Measurements from ENCODE around the gene ZFYVE9. TPM values are rescaled to one million over a fixed set of nuclear protein-coding genes. Genes with fewer than 3 reads are reported as not detected.
"Not testable (repeated sequence)": the region's sequence is repeated elsewhere in the genome, so short reads cannot be mapped to it uniquely, and the experiment has no call there.

The ZFYVE9 gene
- total RNA-seq, 1 donor from 2014 or later: 4.0 TPM

DNA sequence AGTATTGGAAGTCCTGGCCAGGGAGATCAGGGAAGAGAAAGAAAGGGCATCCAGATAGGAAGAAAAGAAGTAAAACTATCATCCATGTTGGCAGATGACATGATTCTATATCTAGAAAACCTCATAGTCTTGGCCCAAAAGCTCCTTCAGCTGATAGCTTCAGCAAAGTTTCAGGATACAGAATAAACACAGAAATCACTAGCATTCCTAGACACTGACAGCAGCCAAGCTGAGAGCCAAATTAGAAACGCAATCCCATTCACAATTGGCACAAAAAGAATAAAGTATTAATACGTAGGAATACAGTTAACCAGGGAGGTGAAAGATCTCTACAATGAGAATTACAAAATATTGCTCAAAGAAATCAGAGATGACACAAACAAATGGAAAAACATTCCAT is 44.6 kb downstream of the ZFYVE9 start:
- Mint-ChIP-seq H3K27me3 (ENCODE audit: low read depth) (no peaks in the 10 kb centered on the region), H3K4me1 (ENCODE audit: low read depth) (no peaks in the 10 kb centered on the region), H3K9me3 (no peaks in the 10 kb centered on the region), H3K4me3 (ENCODE audit: low read depth) (no peak overlapping the region), H3K36me3 (ENCODE audit: low read depth) (no peaks in the 10 kb centered on the region), H3K27ac (no peak overlapping the region)
- intact Hi-C loops (cut with micrococcal nuclease): no loop called here
- DNase-seq (ENCODE audit: low spot score): no peak

- Mint-ChIP-seq H3K27ac (no peak overlapping the region), H3K36me3 (ENCODE audit: low read depth) (no peaks in the 10 kb centered on the region), H3K9me3 (no peaks in the 10 kb centered on the region), H3K4me1 (ENCODE audit: low read depth) (no peaks in the 10 kb centered on the region), H3K27me3 (ENCODE audit: low read depth) (no peaks in the 10 kb centered on the region), H3K4me3 (ENCODE audit: low read depth) (no peak overlapping the region)
- intact Hi-C loops (cut with micrococcal nuclease): no loop called here
- no peak for DNase-seq (ENCODE audit: low spot score)
Measured at GRCh38 chr1:52189898-52190480, 48.1 kb downstream of the ZFYVE9 start.

GRCh38 chr1:52190500-52191252 is 48.8 kb downstream of the ZFYVE9 start:
- Mint-ChIP-seq H3K36me3 (ENCODE audit: low read depth) (no peaks in the 10 kb centered on the region), H3K27me3 (ENCODE audit: low read depth) (no peaks in the 10 kb centered on the region), H3K9me3 (no peaks in the 10 kb centered on the region), H3K4me1 (ENCODE audit: low read depth) (no peaks in the 10 kb centered on the region), H3K4me3 (ENCODE audit: low read depth) (no peak overlapping the region), H3K27ac (no peak overlapping the region)
- intact Hi-C loops (cut with micrococcal nuclease): no loop called here
- DNase-seq (ENCODE audit: low spot score): no peak

DNA sequence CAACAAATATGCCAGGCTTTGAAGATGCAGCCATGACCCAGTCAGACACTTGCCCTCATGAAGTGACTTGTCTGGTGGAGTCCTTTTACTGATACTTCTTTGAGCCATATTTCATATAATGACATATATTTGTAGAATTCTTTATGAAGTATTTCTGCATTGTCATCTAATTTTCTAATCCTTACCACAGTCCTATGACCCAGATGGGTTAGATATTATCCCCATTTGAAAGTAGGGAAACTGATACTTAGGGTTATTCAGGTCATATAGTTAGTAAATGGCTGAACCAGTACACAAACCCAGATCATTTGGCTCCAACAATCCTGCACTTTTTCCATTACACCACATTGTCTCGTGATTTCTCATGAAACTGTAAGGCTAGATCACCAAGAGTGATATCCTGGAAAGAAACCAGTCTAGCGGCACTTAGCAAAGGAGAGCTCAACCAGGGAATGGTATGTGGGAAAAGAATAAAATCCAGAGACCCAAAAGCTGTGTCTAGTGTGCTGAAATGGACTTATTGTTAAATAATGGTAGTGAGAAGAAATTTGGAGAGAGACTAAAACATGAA is 49.6 kb downstream of the ZFYVE9 start:
- H3K36me3 Mint-ChIP-seq (ENCODE audit: low read depth): no peaks in the 10 kb centered on the region
- no peaks in the 10 kb centered on the region for H3K9me3 Mint-ChIP-seq
- no peaks in the 10 kb centered on the region for H3K27me3 Mint-ChIP-seq (ENCODE audit: low read depth)
- no peak for DNase-seq (ENCODE audit: low spot score)
- no peak overlapping the region for H3K4me3 Mint-ChIP-seq (ENCODE audit: low read depth)
- no peak overlapping the region for H3K27ac Mint-ChIP-seq
- intact Hi-C loops (cut with micrococcal nuclease): no loop called here
- H3K4me1 Mint-ChIP-seq (ENCODE audit: low read depth): no peaks in the 10 kb centered on the region

- intact Hi-C loops (cut with micrococcal nuclease): no loop called here
- no peaks in the 10 kb centered on the region for H3K27me3 Mint-ChIP-seq (ENCODE audit: low read depth)
- no peaks in the 10 kb centered on the region for H3K9me3 Mint-ChIP-seq
- H3K4me1 Mint-ChIP-seq (ENCODE audit: low read depth): no peaks in the 10 kb centered on the region
- H3K4me3 Mint-ChIP-seq (ENCODE audit: low read depth): no peak overlapping the region
- no peak for DNase-seq (ENCODE audit: low spot score)
- H3K27ac Mint-ChIP-seq: no peak overlapping the region
- no peaks in the 10 kb centered on the region for H3K36me3 Mint-ChIP-seq (ENCODE audit: low read depth)
Measured at GRCh38 chr1:52192024-52192423, 50.1 kb downstream of the ZFYVE9 start.

DNA sequence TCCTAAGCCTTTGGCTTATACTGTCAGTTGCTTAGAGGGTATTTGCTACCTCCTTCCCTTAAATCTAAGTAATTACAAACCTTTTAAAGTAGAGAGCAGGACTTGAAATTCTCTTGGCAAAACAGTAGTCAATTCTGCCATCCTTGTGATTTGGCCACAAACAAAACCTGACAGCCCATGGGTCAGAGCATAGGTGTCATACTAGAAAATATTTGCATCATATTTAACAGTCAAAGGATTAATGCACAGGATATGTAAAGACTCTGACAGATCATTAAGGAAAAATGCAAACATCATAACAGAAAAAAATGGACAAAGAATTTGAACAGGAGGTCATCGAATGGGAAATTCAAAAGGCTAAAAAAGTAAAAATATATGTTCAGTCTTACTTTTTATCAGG is 50.5 kb downstream of the ZFYVE9 start:
- H3K4me1 Mint-ChIP-seq (ENCODE audit: low read depth): no peaks in the 10 kb centered on the region
- no peak overlapping the region for H3K4me3 Mint-ChIP-seq (ENCODE audit: low read depth)
- H3K27ac Mint-ChIP-seq: no peak overlapping the region
- intact Hi-C loops (cut with micrococcal nuclease): no loop called here
- H3K36me3 Mint-ChIP-seq (ENCODE audit: low read depth): no peaks in the 10 kb centered on the region
- no peaks in the 10 kb centered on the region for H3K27me3 Mint-ChIP-seq (ENCODE audit: low read depth)
- H3K9me3 Mint-ChIP-seq: no peaks in the 10 kb centered on the region
- DNase-seq (ENCODE audit: low spot score): no peak

GRCh38 chr1:52193985-52194384 is 52.1 kb downstream of the ZFYVE9 start:
- intact Hi-C loops (cut with micrococcal nuclease): no loop called here
- no peaks in the 10 kb centered on the region for H3K4me1 Mint-ChIP-seq (ENCODE audit: low read depth)
- H3K4me3 Mint-ChIP-seq (ENCODE audit: low read depth): no peak overlapping the region
- H3K27me3 Mint-ChIP-seq (ENCODE audit: low read depth): no peaks in the 10 kb centered on the region
- H3K27ac Mint-ChIP-seq: no peak overlapping the region
- no peaks in the 10 kb centered on the region for H3K9me3 Mint-ChIP-seq
- H3K36me3 Mint-ChIP-seq (ENCODE audit: low read depth): no peaks in the 10 kb centered on the region
- no peak for DNase-seq (ENCODE audit: low spot score)

DNA sequence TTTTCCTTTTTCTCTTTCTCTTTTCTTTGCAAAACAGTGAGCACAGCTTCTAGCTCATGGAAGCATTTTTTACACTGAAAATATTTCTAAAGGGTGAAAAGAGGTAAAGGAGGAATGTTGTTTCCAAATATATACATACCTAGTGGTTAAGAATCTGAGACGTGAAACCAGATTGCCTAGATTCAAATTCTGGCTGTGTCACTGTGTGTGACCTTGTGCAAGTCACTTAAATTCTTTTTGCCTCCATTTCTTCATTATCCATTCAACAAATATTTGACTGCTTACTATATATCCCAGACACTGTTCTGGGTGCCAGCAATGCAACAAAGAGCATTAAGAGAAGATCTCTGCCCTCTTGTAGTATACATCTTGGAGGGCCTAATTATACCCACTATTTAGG is 53.3 kb downstream of the ZFYVE9 start:
- no peaks in the 10 kb centered on the region for H3K27me3 Mint-ChIP-seq (ENCODE audit: low read depth)
- no peaks in the 10 kb centered on the region for H3K9me3 Mint-ChIP-seq
- no peaks in the 10 kb centered on the region for H3K4me1 Mint-ChIP-seq (ENCODE audit: low read depth)
- no peak overlapping the region for H3K27ac Mint-ChIP-seq
- H3K4me3 Mint-ChIP-seq (ENCODE audit: low read depth): no peak overlapping the region
- no peaks in the 10 kb centered on the region for H3K36me3 Mint-ChIP-seq (ENCODE audit: low read depth)
- DNase-seq (ENCODE audit: low spot score): no peak
- intact Hi-C loops (cut with micrococcal nuclease): no loop called here

DNA sequence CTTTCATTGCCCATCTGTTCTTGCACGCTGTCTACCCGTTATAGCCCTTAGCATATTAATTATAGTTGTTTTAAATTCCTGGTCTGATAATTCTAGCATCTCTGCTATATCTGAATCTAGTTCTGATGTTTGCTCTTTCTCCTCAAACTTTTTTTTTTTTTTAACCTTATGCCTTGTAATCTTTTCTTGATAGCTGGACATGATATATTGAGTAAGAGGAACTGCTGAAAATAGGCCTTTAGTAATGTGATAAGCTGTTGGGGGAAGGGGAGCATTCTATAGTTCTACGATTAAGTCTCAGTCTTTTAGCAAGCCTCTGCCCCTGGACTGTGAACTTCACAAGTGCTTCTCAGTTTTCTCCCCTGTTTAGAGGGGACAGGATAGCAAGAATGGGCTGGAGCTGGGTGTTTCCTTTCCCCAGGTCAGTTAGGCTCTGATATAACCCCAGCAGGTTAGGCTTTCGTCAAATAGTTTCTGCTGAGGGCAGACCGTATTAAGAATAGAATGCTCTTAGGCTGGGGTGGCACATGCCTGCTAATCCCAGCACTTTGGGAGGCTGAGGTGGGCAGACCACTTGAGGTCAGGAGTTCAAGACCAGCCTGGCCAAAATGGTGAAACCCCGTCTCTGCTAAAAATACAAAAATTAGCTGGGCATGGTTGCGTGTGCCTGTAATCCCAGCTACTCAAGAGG is 62.2 kb downstream of the ZFYVE9 start:
- Mint-ChIP-seq H3K9me3 (peaks cover 4% of the 10 kb centered on the region), H3K27ac (no peak overlapping the region), H3K36me3 (ENCODE audit: low read depth) (no peaks in the 10 kb centered on the region), H3K4me3 (ENCODE audit: low read depth) (no peak overlapping the region), H3K4me1 (ENCODE audit: low read depth) (no peaks in the 10 kb centered on the region), H3K27me3 (ENCODE audit: low read depth) (no peaks in the 10 kb centered on the region)
- intact Hi-C loops (cut with micrococcal nuclease): no loop called here
- DNase-seq (ENCODE audit: low spot score): no peak

DNA sequence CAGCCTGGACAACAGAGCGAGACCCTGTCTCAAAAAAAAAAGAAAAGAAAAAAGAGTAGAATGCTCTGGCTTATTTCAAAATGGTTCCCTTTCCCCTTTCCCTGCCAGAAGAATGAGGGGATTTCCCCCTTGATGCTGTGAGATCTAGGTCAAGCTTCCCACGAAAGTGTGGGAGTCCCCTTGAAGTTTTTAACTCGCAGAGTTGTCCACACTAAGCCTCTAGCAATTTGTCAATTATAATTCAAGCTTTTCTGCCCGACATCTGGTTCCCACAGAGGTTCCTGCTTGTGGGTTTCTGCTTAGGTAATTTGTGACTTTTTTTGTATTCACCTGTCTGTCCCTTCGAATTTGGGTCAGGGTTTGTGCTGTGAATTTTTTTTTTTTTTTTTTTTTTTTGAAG is 62.8 kb downstream of the ZFYVE9 start:
- no peaks in the 10 kb centered on the region for H3K36me3 Mint-ChIP-seq (ENCODE audit: low read depth)
- H3K27me3 Mint-ChIP-seq (ENCODE audit: low read depth): no peaks in the 10 kb centered on the region
- H3K4me3 Mint-ChIP-seq (ENCODE audit: low read depth): no peak overlapping the region
- peaks cover 4% of the 10 kb centered on the region for H3K9me3 Mint-ChIP-seq
- intact Hi-C loops (cut with micrococcal nuclease): no loop called here
- no peak for DNase-seq (ENCODE audit: low spot score)
- no peak overlapping the region for H3K27ac Mint-ChIP-seq
- peaks cover under 1% of the 10 kb centered on the region for H3K4me1 Mint-ChIP-seq (ENCODE audit: low read depth)

DNA sequence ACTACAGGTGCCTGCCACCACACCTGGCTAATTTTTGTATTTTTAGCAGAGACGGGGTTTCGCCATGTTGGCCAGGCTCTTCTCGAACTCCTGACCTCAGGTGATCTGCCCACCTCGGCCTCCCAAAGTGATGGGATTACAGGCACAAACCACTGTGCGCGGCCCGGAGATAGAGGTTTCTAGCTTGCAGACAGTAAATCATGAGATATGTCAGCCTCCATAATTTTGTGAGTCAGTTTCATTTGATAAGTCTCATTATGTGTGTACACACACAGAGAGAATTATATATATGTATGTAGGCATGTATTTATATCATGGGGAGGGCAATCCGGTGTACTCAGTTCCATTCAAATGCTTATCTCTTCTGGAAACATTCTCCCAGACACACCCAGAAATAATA is 64.8 kb downstream of the ZFYVE9 start:
- H3K4me3 Mint-ChIP-seq (ENCODE audit: low read depth); H3K4me1 Mint-ChIP-seq (ENCODE audit: low read depth); H3K27me3 Mint-ChIP-seq (ENCODE audit: low read depth); H3K27ac Mint-ChIP-seq; H3K36me3 Mint-ChIP-seq (ENCODE audit: low read depth); DNase-seq (ENCODE audit: low spot score); H3K9me3 Mint-ChIP-seq; intact Hi-C loops (cut with micrococcal nuclease): not testable (repeated sequence)

GRCh38 chr1:52209429-52209828 is 67.5 kb downstream of the ZFYVE9 start:
- Mint-ChIP-seq H3K36me3 (ENCODE audit: low read depth) (no peaks in the 10 kb centered on the region), H3K9me3 (no peaks in the 10 kb centered on the region), H3K27me3 (ENCODE audit: low read depth) (no peaks in the 10 kb centered on the region), H3K27ac (no peak overlapping the region), H3K4me3 (ENCODE audit: low read depth) (no peak overlapping the region), H3K4me1 (ENCODE audit: low read depth) (peaks cover 3% of the 10 kb centered on the region)
- DNase-seq (ENCODE audit: low spot score): no peak
- intact Hi-C loops (cut with micrococcal nuclease): no loop called here

- H3K4me1 Mint-ChIP-seq (ENCODE audit: low read depth): peaks cover 3% of the 10 kb centered on the region
- intact Hi-C loops (cut with micrococcal nuclease): no loop called here
- no peak for DNase-seq (ENCODE audit: low spot score)
- H3K36me3 Mint-ChIP-seq (ENCODE audit: low read depth): no peaks in the 10 kb centered on the region
- H3K9me3 Mint-ChIP-seq: no peaks in the 10 kb centered on the region
- no peaks in the 10 kb centered on the region for H3K27me3 Mint-ChIP-seq (ENCODE audit: low read depth)
- no peak overlapping the region for H3K27ac Mint-ChIP-seq
- no peak overlapping the region for H3K4me3 Mint-ChIP-seq (ENCODE audit: low read depth)
Measured at GRCh38 chr1:52210044-52210443, 68.2 kb downstream of the ZFYVE9 start.
